ENCODE data around the gene DCAF11. TPM values are rescaled to one million over a fixed set of nuclear protein-coding genes. Genes with fewer than 3 reads are reported as not detected.
A peak's percentile ranks its signal among the peaks of the same experiment; 100 is the strongest.

Gene DCAF11
- total and polyA plus RNA-seq, 2 of the 13 experiments (the other 11 are each of a cell fraction or from before 2014, with no cell fraction given) = 150 to 257 TPM

DNA sequence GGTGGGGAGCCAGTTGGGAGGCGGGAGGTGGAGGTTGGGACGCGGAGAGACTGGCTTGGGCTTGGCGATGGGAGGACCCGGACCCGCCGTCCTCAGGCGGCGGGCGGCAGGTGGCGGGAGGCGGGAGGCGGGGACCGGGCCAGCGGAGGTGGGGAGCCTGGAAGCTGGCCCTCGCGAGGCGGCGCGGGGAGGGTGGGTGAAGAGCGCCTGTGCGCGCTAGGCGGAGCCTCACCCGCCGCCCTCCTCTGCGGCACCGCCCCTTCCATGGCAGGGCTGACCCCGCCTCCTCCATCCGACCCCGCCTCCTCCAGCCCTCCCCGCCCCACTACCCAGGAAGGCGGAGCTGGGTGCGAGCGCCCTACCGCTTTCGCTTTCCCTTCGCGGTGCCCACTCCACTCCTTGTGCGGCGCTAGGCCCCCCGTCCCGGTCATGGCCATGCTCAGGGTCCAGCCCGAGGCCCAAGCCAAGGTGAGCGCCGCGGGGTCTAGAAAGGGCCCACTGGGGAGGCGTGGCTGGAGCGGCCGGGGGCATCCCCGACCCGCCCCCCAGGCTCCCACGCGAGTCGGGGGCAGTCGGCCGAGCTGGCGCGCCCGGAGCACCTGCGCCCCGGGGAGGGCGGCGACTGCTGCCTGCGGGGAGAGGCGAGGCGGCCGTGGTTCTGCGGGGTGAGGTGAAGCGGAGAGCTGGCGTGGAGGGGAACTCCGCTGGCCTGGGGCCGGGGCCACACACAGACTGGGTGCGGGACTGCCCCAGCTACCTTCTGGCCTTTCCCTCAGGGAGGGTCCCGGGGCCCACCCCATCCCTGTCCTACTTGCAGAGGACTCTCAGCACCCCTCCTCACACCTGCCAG, 21.5 kb downstream of the DCAF11 start, which contains the start of gene PSME1 (continued):
- TF ChIP-seq, protein P1, sequence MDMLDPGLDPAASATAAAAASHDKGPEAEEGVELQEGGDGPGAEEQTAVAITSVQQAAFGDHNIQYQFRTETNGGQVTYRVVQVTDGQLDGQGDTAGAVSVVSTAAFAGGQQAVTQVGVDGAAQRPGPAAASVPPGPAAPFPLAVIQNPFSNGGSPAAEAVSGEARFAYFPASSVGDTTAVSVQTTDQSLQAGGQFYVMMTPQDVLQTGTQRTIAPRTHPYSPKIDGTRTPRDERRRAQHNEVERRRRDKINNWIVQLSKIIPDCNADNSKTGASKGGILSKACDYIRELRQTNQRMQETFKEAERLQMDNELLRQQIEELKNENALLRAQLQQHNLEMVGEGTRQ (IDR thresholded peaks at IDR 0.05; ENCODE audit: low read depth, low read length) = no peak
- TF ChIP-seq, protein P1 (CRISPR knock-in tag; IDR thresholded peaks at IDR 0.05; ENCODE audit: borderline replicate concordance) = no peak
- TF ChIP-seq SRSF9 (IDR thresholded peaks at IDR 0.05; ENCODE audit: borderline replicate concordance, insufficient read depth, low read depth, low read length, poor library complexity, severe bottlenecking) = no peak
- TF ChIP-seq MYNN (CRISPR knock-in tag; IDR thresholded peaks at IDR 0.05; ENCODE audit: low read depth) = no peak; the same call in none of the 2 replicates
- peak; percentile 4; the same call in 1 of the 2 replicates for TF ChIP-seq ZNF510 (CRISPR knock-in tag; IDR thresholded peaks at IDR 0.05; ENCODE audit: low read depth)
- TF ChIP-seq ZFP37 (CRISPR knock-in tag; IDR thresholded peaks at IDR 0.05; ENCODE audit: borderline replicate concordance) = peak; percentile 95; the same call in 1 of the 2 replicates
- peak; percentile 62; the same call in 1 of the 2 replicates for TF ChIP-seq TEAD2 (CRISPR knock-in tag; IDR thresholded peaks at IDR 0.05)
- no peak; the same call in 1 of the 2 replicates for TF ChIP-seq MIER3 (CRISPR knock-in tag; IDR thresholded peaks at IDR 0.05; ENCODE audit: borderline replicate concordance)
- TF ChIP-seq CHD2 (IDR thresholded peaks at IDR 0.05; ENCODE audit: low read depth, low read length) = peak; percentile 89
- TF ChIP-seq CENPX (CRISPR knock-in tag; IDR thresholded peaks at IDR 0.05) = no peak
- TF ChIP-seq ZNF317 (CRISPR knock-in tag; IDR thresholded peaks at IDR 0.05) = peak; percentile 73
- TF ChIP-seq ZNF205 (CRISPR knock-in tag; IDR thresholded peaks at IDR 0.05) = no peak; the same call in 1 of the 2 replicates
- no peak for TF ChIP-seq NCOA5 (CRISPR knock-in tag; IDR thresholded peaks at IDR 0.05)
- no peak for TF ChIP-seq FOXK2 (IDR thresholded peaks at IDR 0.05)
- TF ChIP-seq MTF1 (CRISPR knock-in tag; IDR thresholded peaks at IDR 0.05) = no peak
- 0 out of 2 replicates have a peak, but pooled peaks have one; percentile 35 for TF ChIP-seq ZBTB20 (CRISPR knock-in tag; IDR thresholded peaks at IDR 0.05; ENCODE audit: borderline replicate concordance, low read depth)
- TF ChIP-seq PATZ1 (CRISPR knock-in tag; IDR thresholded peaks at IDR 0.05) = peak; percentile 98
- peak; percentile 36; the same call in 1 of the 2 replicates for TF ChIP-seq ZBTB26 (CRISPR knock-in tag; IDR thresholded peaks at IDR 0.05; ENCODE audit: borderline replicate concordance)
- TF ChIP-seq, protein P2, sequence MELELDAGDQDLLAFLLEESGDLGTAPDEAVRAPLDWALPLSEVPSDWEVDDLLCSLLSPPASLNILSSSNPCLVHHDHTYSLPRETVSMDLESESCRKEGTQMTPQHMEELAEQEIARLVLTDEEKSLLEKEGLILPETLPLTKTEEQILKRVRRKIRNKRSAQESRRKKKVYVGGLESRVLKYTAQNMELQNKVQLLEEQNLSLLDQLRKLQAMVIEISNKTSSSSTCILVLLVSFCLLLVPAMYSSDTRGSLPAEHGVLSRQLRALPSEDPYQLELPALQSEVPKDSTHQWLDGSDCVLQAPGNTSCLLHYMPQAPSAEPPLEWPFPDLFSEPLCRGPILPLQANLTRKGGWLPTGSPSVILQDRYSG (CRISPR knock-in tag; IDR thresholded peaks at IDR 0.05) = peak; percentile 93
- TF ChIP-seq, protein P3, sequence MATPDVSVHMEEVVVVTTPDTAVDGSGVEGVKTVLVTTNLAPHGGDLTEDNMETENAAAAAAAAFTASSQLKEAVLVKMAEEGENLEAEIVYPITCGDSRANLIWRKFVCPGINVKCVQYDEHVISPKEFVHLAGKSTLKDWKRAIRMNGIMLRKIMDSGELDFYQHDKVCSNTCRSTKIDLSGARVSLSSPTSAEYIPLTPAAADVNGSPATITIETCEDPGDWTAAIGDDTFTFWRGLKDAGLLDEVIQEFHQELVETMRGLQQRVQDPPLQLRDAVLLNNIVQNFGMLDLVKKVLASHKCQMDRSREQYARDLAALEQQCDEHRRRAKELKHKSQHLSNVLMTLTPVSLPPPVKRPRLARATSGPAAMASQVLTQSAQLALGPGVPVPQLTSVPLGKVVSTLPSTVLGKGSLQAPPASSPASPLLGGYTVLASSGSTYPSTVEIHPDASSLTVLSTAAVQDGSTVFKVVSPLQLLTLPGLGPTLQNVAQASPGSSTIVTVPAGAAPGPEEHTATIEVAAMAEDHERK (CRISPR knock-in tag; IDR thresholded peaks at IDR 0.05; ENCODE audit: low read depth) = peak; percentile 40; the same call in 1 of the 2 replicates
- TF ChIP-seq ZNF546 (CRISPR knock-in tag; conservative IDR thresholded peaks at IDR 0.05) = peak; percentile 77
- TF ChIP-seq SAP130 (CRISPR knock-in tag; IDR thresholded peaks at IDR 0.05; ENCODE audit: low read depth) = peak; percentile 97
